GM18511 (cell line): Measurements from ENCODE around the gene MAP3K9.

Experiments
- ATAC-seq: cut with Tn5 transposase; IDR thresholded peaks from one replicate; pipeline ENCODE4 v1.9.1; 2021; ENCODE audit warnings: mild to moderate bottlenecking, moderate library complexity; ENCODE audit not compliant: unreplicated experiment

Gene MAP3K9

DNA sequence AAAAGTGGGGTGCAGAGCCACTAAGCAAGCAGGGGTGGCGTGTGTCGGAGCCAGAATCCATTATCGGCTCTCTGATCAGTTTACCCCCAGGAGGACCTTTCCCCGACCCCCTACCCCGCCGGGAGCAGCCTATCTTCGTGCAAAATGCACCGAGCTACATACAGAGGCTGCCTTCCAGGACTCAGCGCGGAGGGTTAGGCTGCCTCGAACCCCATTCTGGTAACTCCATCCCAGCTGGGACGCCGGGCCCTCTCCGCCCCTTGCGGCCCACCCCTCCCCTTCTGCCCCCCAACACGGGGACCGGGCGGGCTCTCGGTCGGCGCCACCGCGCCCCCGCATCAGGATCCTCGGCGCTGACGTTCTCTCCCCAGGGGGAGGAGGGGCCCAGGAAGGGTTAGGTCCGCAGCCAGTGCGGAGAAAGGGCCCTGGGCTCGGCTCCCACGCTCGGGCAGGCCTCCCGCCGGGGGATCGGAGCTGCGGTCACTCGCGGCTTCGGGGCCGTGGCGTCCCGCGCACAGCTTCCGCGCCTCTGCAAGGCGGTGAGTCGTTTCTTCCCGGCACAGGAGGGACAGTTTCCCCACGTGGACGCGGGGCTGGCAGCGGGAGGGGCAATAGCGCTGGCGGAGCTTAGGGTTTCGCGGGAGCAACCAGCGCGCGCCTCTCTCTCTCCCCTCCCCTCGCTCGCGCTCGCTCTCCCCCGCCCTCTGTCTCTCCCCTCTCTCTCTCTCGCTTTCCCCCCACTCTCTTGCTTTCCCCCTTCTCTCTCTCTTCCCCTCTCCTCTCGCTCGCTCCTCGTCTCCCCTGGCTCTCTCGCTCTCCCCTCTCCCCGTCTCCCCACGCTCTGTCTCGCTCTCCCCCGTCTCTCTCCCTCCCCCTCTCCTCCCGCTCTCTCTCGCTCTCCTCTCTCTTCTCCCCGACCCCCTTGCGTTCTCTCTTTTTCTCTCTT lies 12.5 kb upstream of the MAP3K9 start:
- ATAC-seq = peak; percentile 50

DNA sequence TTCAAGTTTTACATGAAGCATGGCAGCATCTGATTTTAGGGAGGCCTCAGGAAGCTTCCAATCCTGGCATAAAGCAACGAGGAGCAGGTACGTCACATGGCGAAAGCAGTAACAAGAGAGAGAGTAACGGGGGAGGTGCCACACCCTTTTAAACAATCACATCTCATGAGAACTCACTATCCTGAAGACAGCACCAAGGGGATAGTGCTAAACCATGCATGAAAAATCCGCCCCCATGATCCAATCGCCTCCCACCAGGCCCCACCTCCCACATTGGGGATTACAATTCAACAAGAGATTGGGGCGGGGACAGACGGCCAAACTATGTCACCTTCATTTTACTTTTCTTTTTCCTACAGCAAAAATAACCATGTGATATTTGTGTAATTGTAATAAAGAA lies 7.2 kb upstream of the MAP3K9 start:
- ATAC-seq = no peak

DNA sequence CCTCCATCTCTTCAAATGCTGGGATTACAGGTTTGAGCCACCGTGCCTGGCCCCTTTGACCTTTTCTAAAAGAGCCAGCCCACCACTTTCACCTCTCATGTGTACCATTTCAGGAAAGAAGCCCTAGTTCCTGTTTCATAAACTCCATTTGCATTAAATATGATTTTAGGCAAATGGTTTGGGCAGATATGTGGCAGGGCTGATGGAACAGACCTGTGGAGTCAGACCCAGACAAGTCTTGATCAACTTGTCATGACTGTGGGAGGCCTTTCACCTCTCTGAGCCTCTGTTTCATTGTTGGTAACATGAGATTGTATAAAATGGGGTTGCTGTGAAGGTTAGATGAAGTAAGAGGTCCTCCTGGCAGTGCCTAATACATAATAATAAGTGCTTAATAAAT lies 5.2 kb upstream of the MAP3K9 start:
- ATAC-seq = no peak

- no peak for ATAC-seq
Observed at GRCh38 chr14:70812124-70812818, 3.0 kb upstream of the MAP3K9 start.

GRCh38 chr14:70811578-70811977 lies 2.3 kb upstream of the MAP3K9 start:
- no peak for ATAC-seq

DNA sequence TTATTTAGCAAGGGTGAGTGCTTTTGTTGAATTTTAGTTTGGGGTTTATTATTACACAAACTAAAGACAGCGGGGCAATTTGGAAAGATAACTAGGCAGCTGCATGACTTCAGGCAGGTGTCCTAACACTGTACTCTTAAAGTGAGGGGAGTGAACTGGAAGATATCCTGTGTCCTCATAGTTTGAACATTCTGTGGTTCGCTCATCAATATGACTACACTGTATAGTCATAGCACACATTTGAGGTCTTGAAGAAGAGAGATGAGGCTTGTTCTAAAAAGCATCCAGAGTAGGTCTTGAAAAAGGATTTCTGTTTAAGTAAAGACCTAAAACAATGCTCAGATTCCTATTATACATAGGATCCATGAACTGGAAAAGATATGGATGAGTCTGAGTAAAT lies 1.7 kb upstream of the MAP3K9 start:
- no peak for ATAC-seq

GRCh38 chr14:70810621-70811020 lies 1.3 kb upstream of the MAP3K9 start:
- ATAC-seq = no peak

GRCh38 chr14:70808416-70809224 lies 693 bp downstream of the MAP3K9 start:
- ATAC-seq = peak; percentile 32

- no peak for ATAC-seq
Observed at GRCh38 chr14:70807898-70808415, 1.4 kb downstream of the MAP3K9 start.

- no peak for ATAC-seq
Observed at GRCh38 chr14:70804556-70805162, 4.7 kb downstream of the MAP3K9 start.

- ATAC-seq = peak; percentile 88
Observed at GRCh38 chr14:70803321-70804310, 5.7 kb downstream of the MAP3K9 start.

GRCh38 chr14:70802379-70802778 lies 6.9 kb downstream of the MAP3K9 start:
- no peak for ATAC-seq

DNA sequence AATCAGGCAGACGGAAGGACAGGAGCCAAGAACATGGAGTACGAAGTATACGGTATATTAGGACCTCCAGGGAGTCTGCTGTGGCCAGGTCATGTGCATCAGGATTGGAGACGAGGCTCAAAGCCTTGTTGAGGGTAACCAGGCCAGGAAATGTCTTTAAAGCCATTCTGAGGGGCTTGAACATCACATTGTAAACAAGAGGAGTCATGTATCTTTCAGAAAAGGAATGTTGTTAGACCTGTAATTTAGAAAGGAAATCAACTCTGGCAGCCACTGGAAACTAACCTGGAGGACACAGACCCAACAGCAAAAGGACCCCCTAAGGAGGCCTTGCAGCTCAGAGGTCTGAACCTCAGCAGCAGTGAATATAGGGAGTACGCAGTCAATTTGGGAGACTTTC lies 7.5 kb downstream of the MAP3K9 start:
- ATAC-seq = no peak

DNA sequence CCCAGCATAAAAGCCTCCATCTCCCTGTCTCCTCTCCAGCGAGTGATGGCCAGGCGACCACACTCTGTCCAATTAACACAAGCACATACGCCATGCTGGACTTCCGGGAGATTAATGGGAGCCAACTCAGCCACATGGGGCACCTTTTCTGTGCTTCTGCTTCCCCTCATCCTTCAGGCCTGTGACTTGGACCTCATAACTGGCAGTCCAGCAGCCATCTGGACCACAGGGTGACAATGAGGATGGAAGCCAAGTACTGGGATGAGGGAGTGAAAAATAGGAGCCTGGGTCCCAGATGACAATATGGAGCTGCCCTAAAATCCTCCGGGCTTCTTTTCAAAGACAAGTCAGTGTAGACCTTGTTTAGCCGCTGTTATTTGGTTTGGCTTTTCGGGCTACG lies 12.8 kb downstream of the MAP3K9 start:
- no peak for ATAC-seq

DNA sequence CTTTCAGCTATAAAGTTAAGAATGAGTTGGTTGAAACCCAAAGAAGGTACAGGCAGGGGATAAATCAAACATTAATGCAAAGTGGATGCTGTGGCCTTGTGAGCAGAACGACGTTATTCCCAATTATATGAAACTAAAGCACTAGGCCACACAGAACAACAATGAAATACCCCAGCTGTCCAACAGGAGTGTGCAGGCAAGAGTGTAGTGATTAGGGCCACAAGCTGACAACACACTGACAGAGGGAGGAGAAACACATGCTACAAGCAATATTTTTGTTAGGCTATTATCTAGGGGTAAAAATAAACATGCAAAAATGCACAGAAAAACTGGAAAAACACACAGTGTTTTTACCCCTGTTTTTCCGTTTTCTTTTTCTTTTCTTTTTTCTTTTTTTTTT lies 15.0 kb downstream of the MAP3K9 start:
- no peak for ATAC-seq

DNA sequence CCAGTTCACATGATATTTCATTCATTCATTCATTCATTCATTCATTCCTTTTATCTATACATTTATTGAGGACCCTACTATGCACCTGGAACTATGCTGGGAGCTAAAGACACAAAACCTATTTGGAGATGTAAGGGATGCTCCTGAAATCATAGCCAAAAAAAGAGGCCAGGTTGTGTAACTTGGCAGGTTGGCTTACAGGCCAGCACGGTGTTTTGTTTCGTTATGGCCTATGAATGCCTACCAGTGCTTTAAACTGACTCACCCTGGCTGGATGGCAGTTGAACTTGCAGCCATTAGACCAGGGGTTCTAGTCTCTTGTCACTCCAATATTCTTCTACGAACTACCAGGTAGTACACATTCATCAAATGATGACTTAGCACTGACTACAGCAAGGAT lies 15.7 kb downstream of the MAP3K9 start:
- no peak for ATAC-seq

DNA sequence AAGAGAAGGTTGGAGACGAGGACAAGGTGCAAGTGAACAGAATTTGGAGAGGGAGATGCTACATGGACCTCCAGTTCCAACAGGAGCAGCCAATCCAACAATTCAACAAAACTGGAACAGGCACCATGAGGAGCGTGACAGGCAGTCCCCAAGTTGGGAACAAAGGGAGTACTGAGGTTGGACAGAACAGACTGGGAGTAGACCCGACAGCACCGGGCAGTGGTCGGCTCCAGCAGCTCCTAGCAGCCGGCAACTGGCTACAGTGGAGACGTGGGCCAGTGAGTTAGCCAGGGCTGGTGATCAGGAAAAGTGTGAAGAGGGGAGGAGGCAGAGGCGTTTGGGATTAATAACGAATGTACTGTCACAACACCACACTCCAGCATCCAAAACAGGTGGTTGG lies 16.4 kb downstream of the MAP3K9 start:
- no peak for ATAC-seq

- no peak for ATAC-seq
Observed at GRCh38 chr14:70791971-70792370, 17.3 kb downstream of the MAP3K9 start.

DNA sequence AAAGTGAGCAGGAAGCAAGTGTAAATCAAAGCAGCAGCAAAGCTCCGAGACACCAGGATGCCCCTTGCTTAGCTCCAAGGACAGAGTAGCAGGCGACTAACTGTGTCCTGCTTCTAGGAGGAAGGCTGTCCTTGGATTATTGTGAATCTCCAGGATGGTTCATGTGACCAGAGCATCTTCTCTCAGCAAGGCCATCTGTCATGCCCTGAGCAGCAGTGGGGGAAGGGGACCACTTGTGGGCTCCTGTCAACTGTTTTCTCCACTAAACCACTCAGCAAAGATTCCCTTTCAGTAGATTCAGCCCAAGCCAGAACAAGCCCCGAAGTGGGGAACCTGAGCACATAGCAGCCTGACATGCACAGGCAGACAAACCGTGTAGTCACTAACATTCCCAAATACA lies 19.4 kb downstream of the MAP3K9 start:
- ATAC-seq = no peak

GRCh38 chr14:70789361-70789760 lies 20.0 kb downstream of the MAP3K9 start:
- no peak for ATAC-seq
